Endothelial cell of umbilical vein (primary cell): Measurements from ENCODE around the gene SYNGR1.

Source experiments
- EZH2 ChIP-seq: IDR thresholded peaks from 2 replicates; pipeline ENCODE4 v1.6.1; 2012; ENCODE audit warnings: borderline replicate concordance, low read depth, mild to moderate bottlenecking, moderate library complexity, low read length, inconsistent platforms; ENCODE audit not compliant: severe bottlenecking
- JUN ChIP-seq: IDR thresholded peaks from 2 replicates; pipeline ENCODE4 v1.6.1; 2011; ENCODE audit warnings: borderline replicate concordance, low read depth; ENCODE audit not compliant: insufficient read length, insufficient read depth
- MAX ChIP-seq: IDR thresholded peaks from 2 replicates; pipeline ENCODE4 v1.6.1; 2011; ENCODE audit not compliant: insufficient read depth, insufficient read length
- MYC ChIP-seq: IDR thresholded peaks from one replicate; pipeline ENCODE4 v1.6.1; 2011; ENCODE audit warnings: mild to moderate bottlenecking, low read depth, low read length

- no peak for TF ChIP-seq JUN
- TF ChIP-seq MAX, result no peak
- no peak for TF ChIP-seq EZH2
- TF ChIP-seq MYC, result no peak
These were observed 71.9 kb downstream of the SYNGR1 start for GRCh38 chr22:39421691-39422090.
